Caco-2 (cell line): ENCODE results near the gene KLK11. TPM values are rescaled to one million over a fixed set of nuclear protein-coding genes. Genes with fewer than 3 reads are reported as not detected.

Source experiments
- BruUV-seq: library from RNA; stranded (reverse); fragments of 400-500 nt; replicated peaks from 2 replicates; lab custom pipeline; 2021; lab: Mats Ljungman, UMichigan
- CTCF ChIA-PET: fragments of 300-600 bp; sonication (Branson Sonifier 250); formaldehyde crosslinking; loops from one replicate; lab custom pipeline; 2022; ENCODE audit warnings: antibody characterized with exemption; lab: Charles Lee
- POLR2A ChIA-PET: fragments of 300-600 bp; sonication (Branson Sonifier 250); formaldehyde crosslinking; loops from one replicate; lab custom pipeline; 2022; ENCODE audit warnings: antibody characterized with exemption; lab: Charles Lee
- DNase-seq, 2 experiments: peaks; one replicate each; pipeline versions ENCODE4 v3.0.0 to v3.0.0-alpha.2; 2020 to 2022
- H3K27me3 ChIP-seq: replicated peaks from 2 replicates; pipeline ENCODE4 v1.6.0; 2011; ENCODE audit warnings: low read length; ENCODE audit not compliant: control insufficient read depth, insufficient read depth
- H3K36me3 ChIP-seq: 2 replicates; pipeline ENCODE4 v1.5.1; 2011; ENCODE audit warnings: low read length; ENCODE audit not compliant: control insufficient read depth, insufficient read depth
- H3K4me1 ChIP-seq: fragments of 250-450 bp; sonication (Bioruptor Pico); 2 replicates; pipeline ENCODE4 v1.5.1; 2020; ENCODE audit warnings: mild to moderate bottlenecking
- H3K4me3 ChIP-seq: 2 replicates; pipeline ENCODE4 v1.5.1; 2011; ENCODE audit warnings: low read depth, mild to moderate bottlenecking, control low read depth, low read length
- H3K9me3 ChIP-seq: fragments of 250-450 bp; sonication (Bioruptor Pico); 2 replicates; pipeline ENCODE4 v1.5.1; 2020; ENCODE audit warnings: mild to moderate bottlenecking, moderate library complexity
- H3K27ac Mint-ChIP-seq: one replicate; pipeline ENCODE4 v1.8.0; 2022; ENCODE audit warnings: mixed read lengths; ENCODE audit not compliant: unreplicated experiment
- H3K27me3 Mint-ChIP-seq: one replicate; pipeline ENCODE4 v1.8.0; 2022; ENCODE audit warnings: mixed read lengths; ENCODE audit not compliant: insufficient read depth, unreplicated experiment
- H3K36me3 Mint-ChIP-seq: one replicate; pipeline ENCODE4 v1.8.0; 2022; ENCODE audit warnings: mild to moderate bottlenecking, mixed read lengths; ENCODE audit not compliant: insufficient read depth, unreplicated experiment
- H3K4me1 Mint-ChIP-seq: one replicate; pipeline ENCODE4 v1.8.0; 2022; ENCODE audit warnings: low read depth, mixed read lengths; ENCODE audit not compliant: unreplicated experiment
- H3K4me3 Mint-ChIP-seq: one replicate; pipeline ENCODE4 v1.8.0; 2022; ENCODE audit warnings: mild to moderate bottlenecking, moderate library complexity, mixed read lengths; ENCODE audit not compliant: unreplicated experiment
- H3K9me3 Mint-ChIP-seq: one replicate; pipeline ENCODE4 v1.8.0; 2022; ENCODE audit warnings: mixed read lengths; ENCODE audit not compliant: unreplicated experiment
- intact Hi-C: fragments of 100-400 bp; cut with micrococcal nuclease; formaldehyde crosslinking; loops from one replicate; pipeline ENCODE4 v1.10.0; 2022; ENCODE audit not compliant: unreplicated experiment
- total RNA-seq: library from RNA; stranded (reverse); gene quantifications from 2 replicates; pipeline ENCODE4 v1.2.3, GENCODE V29; 2022
- TF ChIP-seq, protein P1 (sequence below), 2 experiments: fragments of 200-600 bp in 1 of 2; IDR thresholded peaks; 1 replicate in 1 of 2; 2 replicates in 1 of 2; pipeline versions ENCODE4 v1.5.1 to v1.8.0; 2011 to 2022; ENCODE audit warnings: antibody characterized with exemption in 1 of 2, control low read depth in 1 of 2, inconsistent platforms in 1 of 2, low read depth in 1 of 2, low read length in 1 of 2, mild to moderate bottlenecking in 1 of 2, moderate library complexity in 1 of 2; ENCODE audit not compliant: insufficient read depth in 1 of 2, severe bottlenecking in 1 of 2, unreplicated experiment in 1 of 2

The KLK11 gene
- total RNA-seq, 1 experiment from 2014 or later, result not detected

DNA sequence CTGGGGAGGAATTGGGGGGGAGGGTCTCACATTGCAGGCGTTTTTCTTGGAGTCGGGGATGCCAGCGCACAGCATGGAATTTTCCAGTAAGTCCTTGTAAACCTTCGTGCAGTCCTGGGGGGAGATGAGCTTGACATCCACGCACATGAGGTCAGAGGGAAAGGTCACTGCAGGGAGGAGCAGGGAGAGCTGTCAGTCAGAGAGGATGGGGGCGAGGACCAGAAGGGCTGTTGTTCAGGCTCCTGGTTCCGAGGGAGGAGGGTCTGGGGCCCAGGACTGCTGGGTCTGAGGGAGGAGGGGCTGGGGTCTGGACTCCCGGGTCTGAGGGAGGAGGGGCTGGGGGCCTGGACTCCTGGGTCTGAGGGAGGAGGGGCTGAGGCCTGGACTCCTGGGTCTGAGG, 46.7 kb downstream of the KLK11 start:
- DNase-seq, result no peak
- POLR2A ChIA-PET, result no interaction called here

DNA sequence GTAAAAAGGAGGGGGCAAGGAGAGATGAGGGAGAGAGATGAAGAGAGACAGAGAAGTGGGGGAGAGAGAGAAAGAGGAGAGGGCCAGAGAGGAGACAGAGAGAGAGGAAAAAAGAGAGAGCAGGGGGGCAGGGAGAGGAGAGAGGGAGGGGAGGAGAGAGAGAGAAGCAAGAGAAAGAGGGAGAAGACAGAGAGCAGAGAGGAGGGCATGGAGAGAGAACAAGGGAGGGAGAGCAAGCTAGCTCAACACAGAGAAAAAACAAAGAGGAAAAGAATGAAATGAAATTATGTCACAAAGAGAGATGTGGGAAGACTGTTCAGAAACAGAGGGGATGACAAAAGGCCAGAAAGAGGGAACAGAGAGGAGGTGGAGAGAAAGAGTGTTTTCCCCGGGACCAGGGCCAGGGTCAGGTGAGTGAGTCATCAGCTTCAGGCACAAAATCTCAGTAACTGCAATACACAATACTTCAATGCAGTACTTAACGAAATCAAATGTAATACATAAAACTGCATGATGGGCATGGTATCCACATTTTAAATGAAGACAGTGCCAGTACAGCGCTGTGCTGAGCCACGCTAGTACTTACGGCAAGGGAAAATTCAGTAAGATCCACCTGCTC, 47.5 kb downstream of the KLK11 start:
- TF ChIP-seq, protein P1, sequence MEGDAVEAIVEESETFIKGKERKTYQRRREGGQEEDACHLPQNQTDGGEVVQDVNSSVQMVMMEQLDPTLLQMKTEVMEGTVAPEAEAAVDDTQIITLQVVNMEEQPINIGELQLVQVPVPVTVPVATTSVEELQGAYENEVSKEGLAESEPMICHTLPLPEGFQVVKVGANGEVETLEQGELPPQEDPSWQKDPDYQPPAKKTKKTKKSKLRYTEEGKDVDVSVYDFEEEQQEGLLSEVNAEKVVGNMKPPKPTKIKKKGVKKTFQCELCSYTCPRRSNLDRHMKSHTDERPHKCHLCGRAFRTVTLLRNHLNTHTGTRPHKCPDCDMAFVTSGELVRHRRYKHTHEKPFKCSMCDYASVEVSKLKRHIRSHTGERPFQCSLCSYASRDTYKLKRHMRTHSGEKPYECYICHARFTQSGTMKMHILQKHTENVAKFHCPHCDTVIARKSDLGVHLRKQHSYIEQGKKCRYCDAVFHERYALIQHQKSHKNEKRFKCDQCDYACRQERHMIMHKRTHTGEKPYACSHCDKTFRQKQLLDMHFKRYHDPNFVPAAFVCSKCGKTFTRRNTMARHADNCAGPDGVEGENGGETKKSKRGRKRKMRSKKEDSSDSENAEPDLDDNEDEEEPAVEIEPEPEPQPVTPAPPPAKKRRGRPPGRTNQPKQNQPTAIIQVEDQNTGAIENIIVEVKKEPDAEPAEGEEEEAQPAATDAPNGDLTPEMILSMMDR (IDR thresholded peaks at IDR 0.05; ENCODE audit: insufficient read depth in 1 of 2, low read depth in 1 of 2, low read length in 1 of 2, severe bottlenecking in 1 of 2, unreplicated experiment in 1 of 2), result no peak
- no peaks in the 10 kb centered on the region for H3K36me3 Mint-ChIP-seq
- CTCF ChIA-PET, result no interaction called here

More for the DNA sequence above, 46.7 kb downstream of the KLK11 start:
- H3K27ac Mint-ChIP-seq, result no peak overlapping the region
- no peaks in the 10 kb centered on the region for H3K9me3 Mint-ChIP-seq
- Histone ChIP-seq H3K4me3 (no peak overlapping the region), H3K4me1 (peaks cover 14% of the 10 kb centered on the region; the same call in 1 of the 2 replicates), H3K36me3 (no peaks in the 10 kb centered on the region), H3K27me3 (no peaks in the 10 kb centered on the region), H3K9me3 (no peaks in the 10 kb centered on the region)
- TF ChIP-seq, protein P1 (IDR thresholded peaks at IDR 0.05; ENCODE audit: insufficient read depth in 1 of 2, low read depth in 1 of 2, low read length in 1 of 2, severe bottlenecking in 1 of 2, unreplicated experiment in 1 of 2), result no peak
- CTCF ChIA-PET, result no interaction called here
- intact Hi-C loops, result no loop called here
- BruUV-seq, result no TSS peak
- H3K4me1 Mint-ChIP-seq, result peaks cover 7% of the 10 kb centered on the region
- no peaks in the 10 kb centered on the region for H3K36me3 Mint-ChIP-seq
- peaks cover 9% of the 10 kb centered on the region for H3K27me3 Mint-ChIP-seq
- no peak overlapping the region for H3K4me3 Mint-ChIP-seq

DNA sequence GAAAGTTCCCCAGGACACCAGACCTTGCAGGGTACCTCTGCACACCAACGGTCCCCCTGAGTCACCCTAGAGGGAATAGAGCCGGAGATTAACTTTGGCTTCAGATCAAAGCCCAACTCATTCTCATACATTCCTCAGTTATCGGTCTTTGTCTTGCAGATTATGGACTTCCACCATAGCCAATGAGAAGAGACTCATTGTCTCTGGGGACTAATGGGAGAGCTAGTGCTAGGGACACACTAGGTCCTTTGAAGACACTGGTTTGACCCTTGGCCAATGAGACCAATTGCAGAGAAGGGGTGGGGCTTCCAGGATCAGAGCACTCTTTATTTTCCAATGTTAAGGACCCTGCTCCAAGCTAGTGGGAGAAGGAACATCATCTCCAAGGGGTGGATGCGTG, 48.8 kb downstream of the KLK11 start:
- H3K36me3 ChIP-seq, result no peaks in the 10 kb centered on the region
- peaks cover 14% of the 10 kb centered on the region; the same call in 1 of the 2 replicates for H3K4me1 ChIP-seq
- peaks cover 5% of the 10 kb centered on the region for H3K36me3 Mint-ChIP-seq
- ChIA-PET POLR2A (no interaction called here), CTCF (no interaction called here)
- H3K27me3 Mint-ChIP-seq, result peaks cover 9% of the 10 kb centered on the region
- no peak for DNase-seq
- peaks cover 7% of the 10 kb centered on the region for H3K4me1 Mint-ChIP-seq
- no TSS peak for BruUV-seq
- intact Hi-C loops, result no loop called here
- no peaks in the 10 kb centered on the region for H3K9me3 ChIP-seq
- H3K4me3 Mint-ChIP-seq, result no peak overlapping the region
- no peak overlapping the region for H3K27ac Mint-ChIP-seq
- TF ChIP-seq, protein P1 (IDR thresholded peaks at IDR 0.05; ENCODE audit: insufficient read depth in 1 of 2, low read depth in 1 of 2, low read length in 1 of 2, severe bottlenecking in 1 of 2, unreplicated experiment in 1 of 2), result no peak
- no peaks in the 10 kb centered on the region for H3K27me3 ChIP-seq
- H3K4me3 ChIP-seq, result no peak overlapping the region
- no peaks in the 10 kb centered on the region for H3K9me3 Mint-ChIP-seq

More for the DNA sequence above, 47.5 kb downstream of the KLK11 start:
- H3K36me3 ChIP-seq, result no peaks in the 10 kb centered on the region
- peak overlapping the region; percentile 14 for H3K27ac Mint-ChIP-seq
- no TSS peak for BruUV-seq
- no peaks in the 10 kb centered on the region for H3K9me3 ChIP-seq
- intact Hi-C loops, result no loop called here
- H3K27me3 ChIP-seq, result no peaks in the 10 kb centered on the region
- H3K4me1 ChIP-seq, result peaks cover 14% of the 10 kb centered on the region; the same call in 1 of the 2 replicates
- peaks cover 9% of the 10 kb centered on the region for H3K27me3 Mint-ChIP-seq
- H3K4me1 Mint-ChIP-seq, result peaks cover 7% of the 10 kb centered on the region
- no peak for DNase-seq
- POLR2A ChIA-PET, result no interaction called here
- H3K4me3 Mint-ChIP-seq, result no peak overlapping the region
- H3K9me3 Mint-ChIP-seq, result no peaks in the 10 kb centered on the region
- H3K4me3 ChIP-seq, result no peak overlapping the region
